ENCODE measurements around the gene DLGAP1. TPM values are rescaled to one million over a fixed set of nuclear protein-coding genes. Genes with fewer than 3 reads are reported as not detected.

The DLGAP1 gene
- total and polyA plus RNA-seq, 4 donors: 0.54 to 11.8 (median 3.1) TPM

DNA sequence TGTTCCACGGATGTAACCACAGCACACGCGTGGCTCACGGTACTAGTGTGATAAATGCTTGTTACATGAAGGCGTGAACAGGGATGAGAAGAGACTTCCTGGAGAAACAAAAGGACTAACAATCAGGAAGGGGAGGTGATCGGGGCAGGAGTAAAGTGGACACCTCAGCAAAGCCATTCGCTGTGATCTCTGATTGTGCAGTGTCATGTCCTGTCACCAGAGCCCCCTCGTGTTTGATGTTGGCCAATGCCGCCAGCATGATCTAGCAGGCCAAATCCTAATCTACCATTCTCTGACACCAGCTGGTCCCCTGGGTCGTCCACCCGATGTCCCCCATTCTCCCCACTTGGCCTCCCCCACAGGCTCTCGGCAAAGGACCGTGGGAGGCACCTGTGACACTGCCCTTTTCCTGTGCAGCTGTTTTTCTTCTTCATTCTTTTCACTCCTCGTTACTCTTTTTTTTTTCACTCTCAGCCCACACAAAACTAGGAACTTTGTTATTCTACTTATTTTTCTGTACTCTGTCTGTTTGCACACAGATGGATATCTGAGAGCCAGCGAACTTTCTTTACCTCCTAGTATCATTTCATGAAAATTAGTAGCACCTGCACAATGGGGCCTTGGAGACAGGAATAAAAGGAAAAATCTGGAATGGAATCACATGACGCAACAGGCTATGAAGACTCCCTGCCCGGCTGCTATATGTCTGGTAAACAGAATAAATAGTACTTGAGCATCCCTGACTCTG is 858.3 kb downstream of the DLGAP1 start:
- H3K27ac ChIP-seq (ENCODE audit: low read depth in 1 of 2, low read length in 1 of 2): peak overlapping the region; percentile 94 to 99
- no peaks in the 10 kb centered on the region for H3K9me3 ChIP-seq (ENCODE audit: control insufficient read depth in 4 of 4, insufficient read depth in 3 of 4, low read length in 3 of 4)
- no peaks in the 10 kb centered on the region for H3K27me3 ChIP-seq (ENCODE audit: control insufficient read depth in 3 of 3, insufficient read depth in 3 of 3, low read length in 2 of 3)
- ATAC-seq (ENCODE audit: insufficient read depth, low FRiP score): no peak
- DNase-seq: peak; percentile 50 to 66 (median 62)
- no peaks in the 10 kb centered on the region for H3K36me3 ChIP-seq (ENCODE audit: control insufficient read depth in 4 of 4, insufficient read depth in 4 of 4, low read length in 4 of 4)
- peak overlapping the region in 1 of 2 donors; percentile 37 for H3K9ac ChIP-seq (ENCODE audit: insufficient read depth in 1 of 2, low read length in 2 of 2)
- H3K4me3 ChIP-seq: no peak overlapping the region
- WGBS, 2 donors: 31 to 32% methylated on average over 17 of the region's 17 CpGs
- TF ChIP-seq, protein P1, sequence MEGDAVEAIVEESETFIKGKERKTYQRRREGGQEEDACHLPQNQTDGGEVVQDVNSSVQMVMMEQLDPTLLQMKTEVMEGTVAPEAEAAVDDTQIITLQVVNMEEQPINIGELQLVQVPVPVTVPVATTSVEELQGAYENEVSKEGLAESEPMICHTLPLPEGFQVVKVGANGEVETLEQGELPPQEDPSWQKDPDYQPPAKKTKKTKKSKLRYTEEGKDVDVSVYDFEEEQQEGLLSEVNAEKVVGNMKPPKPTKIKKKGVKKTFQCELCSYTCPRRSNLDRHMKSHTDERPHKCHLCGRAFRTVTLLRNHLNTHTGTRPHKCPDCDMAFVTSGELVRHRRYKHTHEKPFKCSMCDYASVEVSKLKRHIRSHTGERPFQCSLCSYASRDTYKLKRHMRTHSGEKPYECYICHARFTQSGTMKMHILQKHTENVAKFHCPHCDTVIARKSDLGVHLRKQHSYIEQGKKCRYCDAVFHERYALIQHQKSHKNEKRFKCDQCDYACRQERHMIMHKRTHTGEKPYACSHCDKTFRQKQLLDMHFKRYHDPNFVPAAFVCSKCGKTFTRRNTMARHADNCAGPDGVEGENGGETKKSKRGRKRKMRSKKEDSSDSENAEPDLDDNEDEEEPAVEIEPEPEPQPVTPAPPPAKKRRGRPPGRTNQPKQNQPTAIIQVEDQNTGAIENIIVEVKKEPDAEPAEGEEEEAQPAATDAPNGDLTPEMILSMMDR (IDR thresholded peaks at IDR 0.05; ENCODE audit: control extremely low read depth, extremely low read depth): no peak
- H3K4me1 ChIP-seq (ENCODE audit: control insufficient read depth in 5 of 5, insufficient read depth in 5 of 5, low read length in 5 of 5): peaks cover 11 to 42% (median 12%) of the 10 kb centered on the region in 5 donors

DNA sequence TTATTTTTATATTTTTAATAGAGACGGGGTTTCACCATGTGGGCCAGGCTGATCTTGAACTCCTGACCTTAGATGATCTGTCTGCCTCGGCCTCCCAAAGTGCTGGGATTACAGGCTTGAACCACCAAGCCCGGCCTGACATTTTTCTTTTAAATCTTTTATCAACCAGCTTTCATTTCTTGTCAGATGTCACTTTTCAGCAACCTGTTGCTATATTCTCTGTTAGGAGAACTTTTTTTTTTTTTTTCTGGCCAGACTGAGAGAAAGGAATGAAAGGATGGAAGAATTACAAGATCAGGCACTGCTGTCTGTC is 858.8 kb downstream of the DLGAP1 start:
- no peak for DNase-seq
- Histone ChIP-seq H3K27ac (ENCODE audit: low read depth in 1 of 2, low read length in 1 of 2) (peak overlapping the region; percentile 94 to 99), H3K27me3 (ENCODE audit: control insufficient read depth in 3 of 3, insufficient read depth in 3 of 3, low read length in 2 of 3) (no peaks in the 10 kb centered on the region), H3K9me3 (ENCODE audit: control insufficient read depth in 4 of 4, insufficient read depth in 3 of 4, low read length in 3 of 4) (no peaks in the 10 kb centered on the region), H3K36me3 (ENCODE audit: control insufficient read depth in 4 of 4, insufficient read depth in 4 of 4, low read length in 4 of 4) (no peaks in the 10 kb centered on the region), H3K4me1 (ENCODE audit: control insufficient read depth in 5 of 5, insufficient read depth in 5 of 5, low read length in 5 of 5) (peaks cover 11 to 42% (median 11%) of the 10 kb centered on the region in 5 donors), H3K4me3 (no peak overlapping the region), H3K9ac (ENCODE audit: insufficient read depth in 1 of 2, low read length in 2 of 2) (peak overlapping the region in 1 of 2 donors; percentile 37)
- 59 to 63% methylated on average over 3 of the region's 3 CpGs for WGBS, 2 donors
- TF ChIP-seq, protein P1 (IDR thresholded peaks at IDR 0.05; ENCODE audit: control extremely low read depth, extremely low read depth): no peak
- ATAC-seq (ENCODE audit: insufficient read depth, low FRiP score): no peak

DNA sequence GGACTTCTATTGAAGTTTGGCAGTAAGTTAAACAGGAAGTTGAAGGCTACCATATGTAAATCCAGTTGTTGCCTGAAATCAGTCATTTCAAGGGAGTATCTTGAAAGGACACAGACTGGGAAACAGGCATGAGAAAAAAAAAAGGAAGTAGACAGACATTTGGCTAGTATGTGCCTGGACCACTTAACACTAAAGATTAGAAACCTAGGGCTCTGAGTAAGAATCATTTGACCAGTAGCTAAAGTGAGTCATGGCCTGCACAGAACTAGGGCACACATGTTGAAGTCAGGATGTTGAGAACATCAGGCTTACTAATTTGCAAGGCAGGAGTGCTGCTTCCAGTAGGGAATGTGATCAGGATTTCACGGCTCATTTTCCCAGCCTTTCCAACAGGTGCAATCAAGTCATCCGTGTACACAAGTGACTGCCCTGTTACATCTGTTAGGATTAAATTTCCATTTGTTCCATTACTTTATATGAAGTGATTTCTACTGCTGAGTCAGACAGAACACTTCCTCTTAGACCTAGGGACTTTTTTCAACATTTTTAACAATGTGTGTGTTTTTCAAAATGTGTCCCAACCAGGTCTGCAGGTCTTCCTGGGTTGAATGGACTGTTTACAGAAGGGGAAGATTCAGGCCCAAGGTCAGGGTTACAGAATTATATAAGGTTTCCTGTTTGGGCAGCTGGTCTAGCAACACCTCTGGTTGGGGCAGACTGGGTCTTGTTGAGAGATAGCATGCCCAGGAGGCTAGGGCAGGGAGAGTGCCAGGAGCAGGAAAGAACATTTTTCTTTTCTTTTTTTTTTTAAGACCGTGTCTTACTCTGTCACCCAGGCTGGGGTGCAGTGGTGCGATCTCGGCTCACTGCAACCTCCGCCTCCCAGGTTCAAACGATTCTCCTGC is 859.5 kb downstream of the DLGAP1 start:
- TF ChIP-seq, protein P1 (IDR thresholded peaks at IDR 0.05; ENCODE audit: control extremely low read depth, extremely low read depth): no peak
- H3K27me3 ChIP-seq (ENCODE audit: control insufficient read depth in 3 of 3, insufficient read depth in 3 of 3, low read length in 2 of 3): no peaks in the 10 kb centered on the region
- H3K27ac ChIP-seq (ENCODE audit: low read depth in 1 of 2, low read length in 1 of 2): peak overlapping the region; percentile 94 to 99
- H3K36me3 ChIP-seq (ENCODE audit: control insufficient read depth in 4 of 4, insufficient read depth in 4 of 4, low read length in 4 of 4): no peaks in the 10 kb centered on the region
- peaks cover 11 to 42% (median 11%) of the 10 kb centered on the region in 5 donors for H3K4me1 ChIP-seq (ENCODE audit: control insufficient read depth in 5 of 5, insufficient read depth in 5 of 5, low read length in 5 of 5)
- WGBS, 2 donors: 31 to 34% methylated on average over 7 of the region's 7 CpGs
- H3K9ac ChIP-seq (ENCODE audit: insufficient read depth in 1 of 2, low read length in 2 of 2): peak overlapping the region; percentile 84 to 94
- ATAC-seq (ENCODE audit: insufficient read depth, low FRiP score) (peak; percentile 49), DNase-seq (peak in 2 of 3 donors; percentile 66 to 78)
- no peaks in the 10 kb centered on the region for H3K9me3 ChIP-seq (ENCODE audit: control insufficient read depth in 4 of 4, insufficient read depth in 3 of 4, low read length in 3 of 4)
- no peak overlapping the region for H3K4me3 ChIP-seq

Data from lung (tissue), 12 donors.